ENCODE results near the gene ABI3.

ABI3 gene

DNA sequence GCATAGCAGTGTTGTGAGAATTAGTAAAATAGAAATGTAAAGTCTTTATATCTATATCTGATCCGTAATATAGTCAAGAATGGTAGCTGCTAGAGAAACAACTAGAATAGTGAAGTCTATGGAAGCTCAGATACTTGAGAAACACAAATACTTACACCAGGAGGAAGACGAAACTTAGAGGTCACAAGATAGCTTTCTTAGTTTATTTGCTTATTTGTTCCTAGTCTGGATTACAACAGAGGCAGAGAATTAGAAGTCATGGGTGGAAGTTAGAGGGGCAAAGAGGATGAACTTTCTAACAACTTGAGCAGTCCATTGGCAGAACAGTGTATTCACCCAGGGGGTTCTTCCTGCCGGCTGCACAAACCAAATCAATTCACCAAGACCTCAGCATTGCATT lies 14.0 kb upstream of the ABI3 start:
- Histone ChIP-seq H3K27me3 (replicated peaks; ENCODE audit: insufficient read depth, low read length) (no peaks in the 10 kb centered on the region; the same call in 1 of the 2 replicates), H3K9me2 (replicated peaks; ENCODE audit: insufficient read depth, low read length) (no peaks in the 10 kb centered on the region), H3K27ac (ENCODE audit: low read length) (no peak overlapping the region), H3K4me1 (ENCODE audit: low read length) (no peaks in the 10 kb centered on the region), H3K4me3 (ENCODE audit: low read length) (no peak overlapping the region), H3K4me2 (ENCODE audit: low read depth, low read length) (no peak overlapping the region), H3F3A (ENCODE audit: insufficient read depth, low read length) (peaks cover 16% of the 10 kb centered on the region), H3K9ac (ENCODE audit: low read length) (no peak overlapping the region), H2AFZ (ENCODE audit: low read length) (no peak overlapping the region), H3K36me3 (replicated peaks; ENCODE audit: insufficient read depth, low read length) (no peaks in the 10 kb centered on the region), H3K79me2 (ENCODE audit: low read length) (no peaks in the 10 kb centered on the region), H3K9me3 (replicated peaks; ENCODE audit: insufficient read depth, low read length) (no peaks in the 10 kb centered on the region), H4K20me1 (ENCODE audit: insufficient read depth, low read length) (no peaks in the 10 kb centered on the region)
- TF ChIP-seq CTCF (IDR thresholded peaks at IDR 0.05; ENCODE audit: low read length) (no peak), EZH2 (optimal IDR thresholded peaks at IDR 0.05; ENCODE audit: low read depth, low read length) (no peak), EZH2phosphoT487 (IDR thresholded peaks at IDR 0.05; ENCODE audit: low read length) (no peak)
- DNase-seq, result no peak

DNA sequence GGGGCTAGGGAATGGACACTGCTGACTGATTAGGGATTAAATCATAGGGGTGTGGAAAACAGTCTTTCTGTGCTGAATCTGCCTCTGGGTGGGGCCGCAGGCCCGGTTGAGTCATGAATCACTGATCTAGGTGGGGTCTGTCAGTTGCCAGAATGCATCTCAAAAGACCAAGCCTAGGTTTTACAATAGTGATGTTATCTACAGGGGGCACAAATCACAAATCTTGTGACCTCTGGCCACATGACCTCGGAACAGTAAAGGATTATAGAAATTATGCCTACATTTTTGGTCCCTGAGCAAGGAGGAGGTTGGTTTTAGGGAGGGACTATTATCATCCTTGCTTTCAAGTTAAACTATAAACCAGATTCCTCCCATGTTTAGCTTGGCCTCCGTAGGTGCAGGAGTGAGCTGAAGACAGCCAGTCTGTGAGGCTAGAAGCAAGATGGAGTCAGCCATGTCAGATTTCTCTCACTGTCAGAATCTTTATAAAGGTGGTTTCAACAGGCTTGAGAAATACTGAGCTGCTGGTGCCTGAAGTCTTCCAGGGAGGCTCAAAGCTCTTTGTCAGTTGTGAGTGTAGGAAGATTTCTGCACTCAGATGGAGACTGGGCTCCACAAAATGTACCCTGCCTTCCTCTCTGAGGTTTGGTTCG lies 13.0 kb upstream of the ABI3 start:
- no peak overlapping the region for H3K4me2 ChIP-seq (ENCODE audit: low read depth, low read length)
- no peaks in the 10 kb centered on the region for H3K36me3 ChIP-seq (replicated peaks; ENCODE audit: insufficient read depth, low read length)
- no peaks in the 10 kb centered on the region for H3K4me1 ChIP-seq (ENCODE audit: low read length)
- DNase-seq, result no peak
- TF ChIP-seq EZH2phosphoT487 (IDR thresholded peaks at IDR 0.05; ENCODE audit: low read length) (no peak), EZH2 (optimal IDR thresholded peaks at IDR 0.05; ENCODE audit: low read depth, low read length) (no peak), CTCF (IDR thresholded peaks at IDR 0.05; ENCODE audit: low read length) (no peak)
- H3K9me2 ChIP-seq (replicated peaks; ENCODE audit: insufficient read depth, low read length), result no peaks in the 10 kb centered on the region
- no peaks in the 10 kb centered on the region for H3K79me2 ChIP-seq (ENCODE audit: low read length)
- H3K4me3 ChIP-seq (ENCODE audit: low read length), result no peak overlapping the region
- no peaks in the 10 kb centered on the region for H3K9me3 ChIP-seq (replicated peaks; ENCODE audit: insufficient read depth, low read length)
- no peak overlapping the region for H3K9ac ChIP-seq (ENCODE audit: low read length)
- no peaks in the 10 kb centered on the region for H4K20me1 ChIP-seq (ENCODE audit: insufficient read depth, low read length)
- peaks cover 8% of the 10 kb centered on the region for H3F3A ChIP-seq (ENCODE audit: insufficient read depth, low read length)
- no peak overlapping the region for H2AFZ ChIP-seq (ENCODE audit: low read length)
- H3K27me3 ChIP-seq (replicated peaks; ENCODE audit: insufficient read depth, low read length), result peaks cover 7% of the 10 kb centered on the region; the same call in 1 of the 2 replicates
- H3K27ac ChIP-seq (ENCODE audit: low read length), result no peak overlapping the region

DNA sequence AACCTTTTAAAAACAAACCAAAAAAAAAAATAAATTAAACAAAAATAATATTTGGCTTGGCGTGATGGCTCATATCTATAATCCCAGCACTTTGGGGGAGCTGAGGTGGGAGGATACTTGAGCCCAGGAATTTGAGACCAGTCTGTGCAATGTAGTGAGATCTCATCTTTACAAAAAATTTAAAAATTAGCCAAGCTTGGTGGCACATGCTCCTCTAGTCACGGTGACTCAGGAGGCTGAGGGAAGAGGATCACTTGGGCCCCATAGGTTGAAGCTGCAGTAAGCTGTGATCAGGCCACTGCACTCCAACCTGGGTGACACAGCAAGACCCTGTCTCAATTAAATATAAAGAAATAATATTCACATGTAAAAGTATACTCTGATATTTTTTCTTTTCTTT lies 12.3 kb upstream of the ABI3 start:
- peaks cover 11% of the 10 kb centered on the region; the same call in 1 of the 2 replicates for H3K27me3 ChIP-seq (replicated peaks; ENCODE audit: insufficient read depth, low read length)
- DNase-seq, result no peak
- no peak overlapping the region for H3K9ac ChIP-seq (ENCODE audit: low read length)
- H3K36me3 ChIP-seq (replicated peaks; ENCODE audit: insufficient read depth, low read length), result no peaks in the 10 kb centered on the region
- H3K9me2 ChIP-seq (replicated peaks; ENCODE audit: insufficient read depth, low read length), result no peaks in the 10 kb centered on the region
- H3K4me2 ChIP-seq (ENCODE audit: low read depth, low read length), result no peak overlapping the region
- H4K20me1 ChIP-seq (ENCODE audit: insufficient read depth, low read length), result no peaks in the 10 kb centered on the region
- no peaks in the 10 kb centered on the region for H3K4me1 ChIP-seq (ENCODE audit: low read length)
- H3F3A ChIP-seq (ENCODE audit: insufficient read depth, low read length), result peaks cover 2% of the 10 kb centered on the region
- H2AFZ ChIP-seq (ENCODE audit: low read length), result no peak overlapping the region
- H3K9me3 ChIP-seq (replicated peaks; ENCODE audit: insufficient read depth, low read length), result no peaks in the 10 kb centered on the region
- no peak for TF ChIP-seq EZH2 (optimal IDR thresholded peaks at IDR 0.05; ENCODE audit: low read depth, low read length)
- TF ChIP-seq CTCF (IDR thresholded peaks at IDR 0.05; ENCODE audit: low read length), result no peak
- no peak for TF ChIP-seq EZH2phosphoT487 (IDR thresholded peaks at IDR 0.05; ENCODE audit: low read length)
- no peaks in the 10 kb centered on the region for H3K79me2 ChIP-seq (ENCODE audit: low read length)
- H3K4me3 ChIP-seq (ENCODE audit: low read length), result no peak overlapping the region
- H3K27ac ChIP-seq (ENCODE audit: low read length), result no peak overlapping the region
